NCI-H2107 (cell line): ENCODE data around the gene IL17F.

Experiments
- DNase-seq: peaks from one replicate; lab custom pipeline; 2025; lab: John Stamatoyannopoulos, UW

IL17F gene

GRCh38 chr6:52190409-52190808 is 53.9 kb downstream of the IL17F start:
- no peak for DNase-seq

GRCh38 chr6:52189974-52190373 is 54.3 kb downstream of the IL17F start:
- DNase-seq, result no peak

GRCh38 chr6:52187098-52187497 is 57.2 kb downstream of the IL17F start:
- no peak for DNase-seq
